Retinal pigment epithelial cell (primary cell): ENCODE measurements around the gene GLP1R.

Experiments used
- DNase-seq: peaks from one replicate; pipeline ENCODE4 v3.0.0-alpha.2; 2010; ENCODE audit warnings: low read depth
- H3K4me3 ChIP-seq: 2 replicates; pipeline ENCODE4 v1.5.1; 2011; ENCODE audit warnings: mild to moderate bottlenecking, low read length, control low read depth, moderate library complexity
- CTCF ChIP-seq: conservative IDR thresholded peaks from 2 replicates; pipeline ENCODE4 v1.5.1; 2011; ENCODE audit warnings: low read depth, low read length, control low read depth, inconsistent platforms

GLP1R gene

DNA sequence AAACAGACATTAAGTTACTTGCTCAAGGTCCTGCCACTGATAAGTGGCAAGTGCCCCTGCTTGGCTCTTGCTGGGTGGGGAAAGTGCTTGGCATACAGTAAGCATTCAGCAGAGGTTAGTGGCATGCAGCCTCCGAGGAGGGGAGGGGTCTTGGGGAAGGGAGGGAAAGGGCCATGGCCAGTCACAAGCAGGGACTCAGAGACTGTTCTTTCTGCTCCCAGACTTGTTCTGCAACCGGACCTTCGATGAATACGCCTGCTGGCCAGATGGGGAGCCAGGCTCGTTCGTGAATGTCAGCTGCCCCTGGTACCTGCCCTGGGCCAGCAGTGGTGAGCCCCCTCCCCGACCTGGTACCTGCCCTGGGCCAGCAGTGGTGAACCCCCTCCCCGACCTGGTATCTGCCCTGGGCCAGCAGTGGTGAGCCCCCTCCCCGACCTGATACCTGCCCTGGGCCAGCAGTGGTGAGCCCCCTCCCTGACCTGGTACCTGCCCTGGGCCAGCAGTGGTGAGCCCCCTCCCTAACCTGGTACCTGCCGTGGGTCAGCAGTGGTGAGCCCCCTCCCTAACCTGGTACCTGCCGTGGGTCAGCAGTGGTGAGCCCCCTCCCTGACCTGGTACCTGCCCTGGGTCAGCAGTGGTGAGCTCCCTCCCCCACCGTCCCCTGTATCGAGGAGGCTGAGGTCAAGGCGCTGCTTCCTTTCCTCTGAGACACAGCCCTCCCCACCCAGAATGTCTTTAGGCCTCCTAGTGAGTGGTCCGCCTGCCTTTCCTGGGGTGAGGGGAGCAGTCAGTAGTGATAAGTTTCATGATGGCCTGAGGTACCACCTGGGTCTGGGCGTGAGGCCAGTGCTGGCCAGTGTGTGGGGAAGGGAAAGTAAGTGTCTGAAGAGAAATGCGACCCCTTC is 8.9 kb downstream of the GLP1R start:
- no peak overlapping the region for H3K4me3 ChIP-seq
- no peak for TF ChIP-seq CTCF
- DNase-seq: no peak

GRCh38 chr6:39058471-39059147 is 10.0 kb downstream of the GLP1R start:
- no peak for DNase-seq
- H3K4me3 ChIP-seq: no peak overlapping the region
- TF ChIP-seq CTCF: no peak

GRCh38 chr6:39059496-39060310 is 11.1 kb downstream of the GLP1R start:
- TF ChIP-seq CTCF: no peak
- no peak for DNase-seq
- no peak overlapping the region for H3K4me3 ChIP-seq

- no peak for TF ChIP-seq CTCF
- DNase-seq: no peak
- H3K4me3 ChIP-seq: no peak overlapping the region
Measured at GRCh38 chr6:39060467-39061160, 12.0 kb downstream of the GLP1R start.

GRCh38 chr6:39061182-39061581 is 12.6 kb downstream of the GLP1R start:
- no peak overlapping the region for H3K4me3 ChIP-seq
- TF ChIP-seq CTCF: no peak
- DNase-seq: no peak

DNA sequence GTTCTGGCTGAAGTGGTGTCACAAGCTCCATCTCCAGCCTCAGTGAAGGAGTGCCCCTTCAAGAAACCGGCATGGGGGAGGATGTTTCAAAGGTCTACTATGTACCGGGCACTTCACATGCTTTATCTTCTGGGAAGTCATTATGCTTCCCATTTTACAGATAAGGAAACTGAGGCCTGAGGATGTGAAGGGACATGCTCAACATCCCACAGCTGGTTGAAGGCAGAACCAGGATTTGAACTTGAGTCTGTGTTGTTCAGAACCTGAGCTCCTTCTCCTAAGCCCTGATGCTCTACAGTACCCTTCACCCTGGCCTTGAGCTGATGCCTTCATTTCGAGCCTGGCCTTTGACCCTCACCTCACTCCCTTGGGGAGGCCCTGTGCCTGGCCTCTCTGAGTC is 13.0 kb downstream of the GLP1R start:
- H3K4me3 ChIP-seq: no peak overlapping the region
- no peak for DNase-seq
- no peak for TF ChIP-seq CTCF
